ENCODE results near the gene RAB1B. TPM values are rescaled to one million over a fixed set of nuclear protein-coding genes. Genes with fewer than 3 reads are reported as not detected.
"Not testable (repeated sequence)": the region's sequence is repeated elsewhere in the genome, so short reads cannot be mapped to it uniquely, and the experiment has no call there.

The RAB1B gene
- total RNA-seq, 1 experiment from 2014 or later, result 98.6 TPM

DNA sequence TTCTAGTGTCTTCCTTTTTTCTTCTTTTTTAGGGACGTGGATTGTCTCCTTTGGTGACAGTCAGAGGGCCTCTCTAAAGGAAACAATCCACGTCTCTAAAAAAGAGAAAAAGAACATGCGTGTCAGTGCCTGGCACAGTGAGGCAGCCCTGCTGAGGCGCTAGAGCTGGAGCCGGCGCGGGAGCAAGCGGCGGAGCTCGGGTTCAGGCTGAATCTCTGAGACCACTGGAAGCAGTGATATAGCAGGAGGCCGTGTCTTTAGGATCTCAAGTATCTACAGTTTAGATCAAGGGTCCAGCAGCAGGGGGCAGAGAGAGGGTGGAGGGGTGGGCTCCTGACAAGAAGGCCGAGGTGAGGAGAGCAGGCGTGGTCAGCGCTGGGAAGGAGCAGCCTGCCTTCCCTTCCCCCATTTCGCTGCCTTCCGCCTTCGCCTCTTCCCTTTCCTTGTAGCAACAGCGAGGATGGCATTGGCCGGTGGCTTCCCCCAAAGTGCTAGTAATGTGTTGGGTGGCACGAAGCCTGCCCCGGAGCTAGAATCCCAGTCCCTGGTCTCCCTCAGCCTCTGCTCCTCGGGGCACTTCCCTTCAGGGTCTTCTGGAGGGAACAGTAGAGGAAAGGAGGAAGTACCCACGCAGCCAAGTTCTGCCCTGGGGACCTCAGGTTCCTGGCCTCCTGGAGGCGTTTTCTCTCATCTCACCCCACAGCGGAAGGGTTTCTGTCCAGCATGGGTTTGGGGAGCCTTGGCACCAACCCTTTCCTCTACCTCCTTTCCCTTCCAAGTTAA is 28.2 kb upstream of the RAB1B start:
- DNase-seq (ENCODE audit: low spot score), result no peak

DNA sequence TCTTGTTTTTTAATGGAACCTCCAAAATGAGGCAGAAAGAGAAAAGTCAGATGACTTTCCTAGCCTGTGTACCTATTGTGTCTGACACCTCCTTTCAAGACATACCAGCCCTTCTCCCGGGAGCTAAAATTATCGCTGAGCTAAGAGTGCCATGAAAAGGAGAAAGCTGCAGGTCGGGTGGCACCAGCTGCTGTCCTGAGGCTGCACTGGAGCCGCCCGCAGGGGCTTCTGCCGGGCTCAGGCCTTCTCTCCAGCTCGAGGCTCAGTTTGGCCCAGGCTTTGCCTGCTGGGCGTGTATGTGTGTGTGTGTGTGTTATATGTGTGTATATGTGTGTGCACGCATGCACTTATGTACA is 27.7 kb upstream of the RAB1B start:
- DNase-seq (ENCODE audit: low spot score), result no peak

- DNase-seq (ENCODE audit: low spot score), result no peak
Measured at GRCh38 chr11:66242095-66242765, 26.2 kb upstream of the RAB1B start.

- DNase-seq (ENCODE audit: low spot score), result no peak
Measured at GRCh38 chr11:66243782-66244535, 24.5 kb upstream of the RAB1B start.

- DNase-seq (ENCODE audit: low spot score), result no peak
Measured at GRCh38 chr11:66247295-66247694, 21.1 kb upstream of the RAB1B start.

- DNase-seq (ENCODE audit: low spot score), result no peak
Measured at GRCh38 chr11:66247801-66248200, 20.6 kb upstream of the RAB1B start.

DNA sequence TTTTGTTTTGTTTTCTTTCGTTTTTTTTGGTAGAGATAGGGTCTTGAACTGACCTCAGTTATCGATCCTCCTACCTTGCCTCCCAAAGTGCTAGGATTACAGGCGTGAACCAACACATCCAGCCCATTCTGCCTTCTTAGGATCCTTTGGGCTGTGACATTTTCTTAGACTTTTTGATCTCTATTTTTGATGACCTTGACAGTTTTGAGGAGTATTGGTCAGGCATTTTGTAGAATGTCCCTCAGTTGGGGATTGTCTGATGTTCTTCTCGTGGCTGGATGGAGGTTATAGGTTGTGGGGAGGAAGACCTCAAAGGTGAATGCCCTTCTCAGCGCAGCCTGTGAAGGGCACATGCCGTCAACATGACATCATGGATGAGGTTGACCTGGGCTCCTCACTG is 19.5 kb upstream of the RAB1B start:
- no peak for DNase-seq (ENCODE audit: low spot score)

GRCh38 chr11:66251809-66252208 is 16.6 kb upstream of the RAB1B start:
- no peak for DNase-seq (ENCODE audit: low spot score)

DNA sequence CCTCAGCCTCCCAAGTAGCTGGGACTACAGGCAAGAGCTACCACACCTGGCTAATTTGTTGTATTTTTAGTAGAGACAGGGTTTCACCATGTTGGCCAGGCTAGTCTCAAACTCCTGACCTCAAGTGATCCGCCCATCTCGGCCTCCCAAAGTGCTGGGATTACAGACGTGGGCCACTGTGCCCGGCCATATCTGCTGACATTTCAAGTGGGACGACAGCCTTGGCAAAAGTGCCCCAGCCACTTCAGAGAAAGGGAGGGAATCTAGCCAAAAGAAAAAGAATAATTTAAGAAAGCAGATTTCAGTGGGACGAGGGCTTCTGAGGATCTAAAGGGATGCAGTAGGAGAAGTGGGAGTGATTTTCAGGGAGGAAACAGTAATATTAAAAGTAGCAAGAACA is 15.4 kb upstream of the RAB1B start:
- not testable (repeated sequence) for DNase-seq (ENCODE audit: low spot score)

GRCh38 chr11:66258473-66258893 is 10.0 kb upstream of the RAB1B start:
- no peak for DNase-seq (ENCODE audit: low spot score)

GRCh38 chr11:66259225-66259624 is 9.2 kb upstream of the RAB1B start:
- no peak for DNase-seq (ENCODE audit: low spot score)

DNA sequence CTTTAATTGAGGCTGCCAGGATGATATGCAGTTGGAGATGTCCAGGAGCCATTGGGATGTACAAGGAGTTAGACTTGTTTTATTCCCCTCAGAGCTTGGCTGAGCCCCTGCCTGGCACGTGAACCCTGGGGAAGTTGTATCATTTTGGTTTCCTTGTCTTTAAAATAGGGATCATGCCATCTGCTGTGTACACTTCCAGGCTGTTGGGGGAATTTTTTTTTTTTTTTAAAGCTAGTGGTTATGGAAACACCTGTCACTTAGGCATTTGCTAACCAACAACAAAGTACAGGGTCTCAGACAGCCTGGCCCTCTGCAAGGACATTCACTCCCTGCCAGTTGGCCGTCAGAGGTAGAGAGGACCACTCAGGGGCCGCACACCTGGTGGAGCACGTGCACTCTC is 8.5 kb upstream of the RAB1B start:
- no peak for DNase-seq (ENCODE audit: low spot score)

GRCh38 chr11:66261578-66261977 is 6.9 kb upstream of the RAB1B start:
- DNase-seq (ENCODE audit: low spot score), result no peak

DNA sequence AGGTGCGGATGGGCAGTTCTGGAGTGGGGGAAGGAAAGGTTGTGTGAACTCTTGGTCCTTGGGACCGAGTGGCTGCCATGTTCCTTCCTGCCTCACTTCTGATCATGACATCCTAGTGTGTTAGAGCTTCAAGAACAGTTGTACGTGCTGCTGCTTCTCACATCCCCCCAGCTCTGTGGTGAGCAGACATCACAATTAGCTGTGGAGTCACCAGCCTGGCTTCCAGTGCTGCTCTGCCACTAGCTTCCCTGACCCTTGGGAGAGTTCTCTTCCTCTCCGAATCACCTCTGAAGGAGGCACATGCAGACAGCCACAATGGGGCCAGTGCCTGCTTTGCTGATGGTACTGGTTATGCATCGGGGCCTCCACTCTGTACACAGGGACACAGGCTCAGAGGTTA is 6.2 kb upstream of the RAB1B start:
- DNase-seq (ENCODE audit: low spot score), result no peak

GRCh38 chr11:66262696-66263095 is 5.7 kb upstream of the RAB1B start:
- DNase-seq (ENCODE audit: low spot score), result no peak

GRCh38 chr11:66263231-66263630 is 5.2 kb upstream of the RAB1B start:
- no peak for DNase-seq (ENCODE audit: low spot score)

- DNase-seq (ENCODE audit: low spot score), result no peak
Measured at GRCh38 chr11:66263785-66264184, 4.7 kb upstream of the RAB1B start.

GRCh38 chr11:66264383-66264782 is 4.1 kb upstream of the RAB1B start:
- DNase-seq (ENCODE audit: low spot score), result no peak

DNA sequence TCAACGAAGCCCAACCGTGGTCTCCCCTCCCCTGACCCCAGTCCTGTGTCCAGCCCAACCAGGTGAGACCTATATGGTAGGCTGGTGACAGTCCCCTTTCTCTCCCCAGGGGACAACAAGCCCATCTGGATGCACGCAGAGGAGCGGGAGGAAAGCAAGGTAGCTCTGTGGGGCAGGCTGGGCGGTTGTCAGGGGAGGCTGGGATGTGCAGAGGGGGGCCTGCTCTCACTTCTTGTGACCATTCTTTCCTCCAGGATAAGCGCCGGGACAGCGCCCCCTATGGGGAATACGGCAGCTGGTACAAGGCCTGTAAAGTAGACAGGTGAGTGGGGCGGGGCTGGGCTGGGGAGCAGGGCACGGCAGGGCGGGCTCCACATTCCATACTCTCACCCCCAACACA is 3.5 kb upstream of the RAB1B start:
- no peak for DNase-seq (ENCODE audit: low spot score)

DNA sequence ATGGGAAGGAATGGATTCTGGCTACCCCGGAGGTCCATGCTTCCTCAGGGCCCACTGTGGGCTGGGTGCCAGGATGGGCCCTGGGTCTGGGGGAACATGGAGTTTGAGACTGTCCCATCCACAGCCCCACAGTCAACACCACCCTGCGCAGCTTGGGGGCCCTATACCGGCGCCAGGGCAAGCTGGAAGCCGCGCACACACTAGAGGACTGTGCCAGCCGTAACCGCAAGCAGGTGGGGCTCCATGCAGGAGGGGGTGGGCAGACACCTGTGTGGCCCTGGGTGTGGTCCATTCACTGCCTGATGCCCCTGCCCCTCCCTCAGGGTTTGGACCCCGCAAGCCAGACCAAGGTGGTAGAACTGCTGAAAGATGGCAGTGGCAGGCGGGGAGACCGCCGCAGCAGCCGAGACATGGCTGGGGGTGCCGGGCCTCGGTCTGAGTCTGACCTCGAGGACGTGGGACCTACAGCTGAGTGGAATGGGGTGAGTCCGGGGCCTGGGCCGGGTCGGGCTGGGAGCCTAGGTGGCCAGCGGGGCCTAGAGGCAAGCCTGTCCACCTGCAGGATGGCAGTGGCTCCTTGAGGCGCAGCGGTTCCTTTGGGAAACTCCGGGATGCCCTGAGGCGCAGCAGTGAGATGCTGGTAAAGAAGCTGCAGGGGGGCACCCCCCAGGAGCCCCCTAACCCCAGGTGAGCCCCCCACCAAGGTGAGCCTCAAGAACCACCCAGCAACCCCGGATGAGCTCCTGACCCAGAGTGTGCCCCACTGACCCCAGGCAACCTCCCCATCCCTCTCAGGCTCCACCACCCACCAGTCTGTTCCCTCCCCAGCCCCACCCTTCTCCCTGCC is 2.7 kb upstream of the RAB1B start:
- no peak for DNase-seq (ENCODE audit: low spot score)

DNA sequence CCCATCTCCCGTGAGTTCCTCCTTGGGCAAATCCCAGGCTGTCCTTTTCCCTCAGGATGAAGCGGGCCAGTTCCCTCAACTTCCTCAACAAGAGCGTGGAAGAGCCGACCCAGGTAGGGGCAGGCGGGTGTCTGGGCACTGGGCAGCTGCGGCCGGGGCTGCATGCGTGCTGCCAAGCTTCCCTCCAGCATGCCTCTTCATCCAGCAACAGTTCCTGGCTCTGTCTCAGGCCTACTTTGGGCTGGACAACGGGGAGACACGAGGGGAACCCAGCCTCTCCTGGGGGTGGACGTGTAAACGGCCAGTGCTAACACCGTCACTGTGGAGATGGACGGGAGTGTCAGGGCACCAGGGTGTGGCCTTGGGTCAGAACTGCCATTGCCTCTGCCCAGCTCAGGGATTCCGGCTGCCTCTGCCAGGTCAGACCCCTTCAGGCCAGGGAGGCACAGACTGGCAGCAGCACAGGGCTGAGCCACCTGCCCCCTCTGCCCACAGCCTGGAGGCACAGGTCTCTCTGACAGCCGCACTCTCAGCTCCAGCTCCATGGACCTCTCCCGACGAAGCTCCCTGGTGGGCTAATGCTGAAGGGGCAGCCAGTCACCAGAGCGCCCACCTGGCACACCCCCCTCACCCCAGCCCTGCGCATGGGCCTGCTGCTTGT is 1.9 kb upstream of the RAB1B start:
- DNase-seq (ENCODE audit: low spot score), result no peak

DNA sequence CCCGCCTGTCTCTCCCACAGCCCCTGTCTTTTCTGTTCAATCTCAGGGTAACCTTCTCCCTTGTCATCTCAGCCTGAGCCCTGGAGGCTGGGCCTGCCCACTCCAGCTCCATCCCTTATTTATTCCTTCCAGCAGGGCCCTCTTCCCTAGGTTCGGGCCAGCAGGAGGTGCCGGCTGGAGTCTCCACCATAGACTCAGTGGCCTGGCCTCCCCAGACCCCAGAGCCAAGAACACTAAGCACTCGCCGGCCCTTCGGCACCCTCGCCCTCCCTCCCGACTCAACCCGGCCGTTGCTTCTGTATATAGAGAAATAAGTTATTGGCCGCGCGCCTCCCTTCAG is 1.4 kb upstream of the RAB1B start:
- DNase-seq (ENCODE audit: low spot score), result no peak

All from H4 (cell line).